ENCODE results near the gene ASTL. TPM values are rescaled to one million over a fixed set of nuclear protein-coding genes. Genes with fewer than 3 reads are reported as not detected.

Gene ASTL
- total and polyA plus RNA-seq, 4 donors: 0.27 to 0.33 (median 0.28) TPM; not detected in 1

DNA sequence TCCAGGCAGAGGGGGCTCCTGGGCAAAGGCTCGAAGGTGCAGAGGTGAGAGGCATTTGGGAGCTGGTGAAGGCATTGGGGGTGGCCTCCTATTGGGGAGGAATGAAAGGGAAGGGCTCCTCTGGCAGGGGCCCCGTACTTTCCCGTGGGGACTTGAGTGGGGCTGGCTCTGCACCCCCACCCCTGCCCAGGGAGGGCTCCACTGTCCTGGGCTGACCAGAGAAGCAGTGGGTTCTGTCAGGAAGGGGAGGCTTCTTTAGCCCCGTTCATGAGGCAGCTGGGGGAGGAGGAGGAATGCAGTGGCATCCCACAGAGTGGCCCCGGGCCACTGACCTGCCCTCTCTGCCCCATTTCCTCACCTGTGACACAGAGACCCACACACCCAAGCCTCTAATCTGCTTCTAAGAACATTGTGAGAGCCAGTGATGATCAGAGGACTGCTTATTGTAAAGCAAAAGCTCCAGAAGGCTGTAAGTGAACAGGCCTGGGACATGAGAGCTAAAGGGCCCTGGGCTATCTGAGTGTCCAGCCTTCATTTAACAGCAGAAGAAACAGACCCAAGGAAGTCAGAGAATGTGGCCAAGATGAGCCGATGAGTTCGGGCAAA lies 65.0 kb downstream of the ASTL start:
- Histone ChIP-seq H3K4me1 (ENCODE audit: control insufficient read depth, insufficient read depth, low read length) (peaks cover 19% of the 10 kb centered on the region), H3K27ac (ENCODE audit: low read depth, low read length) (no peak overlapping the region)
- 94% methylated on average over 5 of the region's 7 CpGs for WGBS (ENCODE audit: insufficient coverage)

More for the DNA sequence above, 65.0 kb downstream of the ASTL start:
- H3K36me3 ChIP-seq (ENCODE audit: control insufficient read depth, insufficient read depth, low read length): no peaks in the 10 kb centered on the region
- no peak for DNase-seq (ENCODE audit: low read depth in 4 of 6, low spot score in 6 of 6)
- peaks cover 3% of the 10 kb centered on the region for H3K9me3 ChIP-seq (ENCODE audit: control insufficient read depth, insufficient read depth, low read length)
- no peaks in the 10 kb centered on the region for H3K27me3 ChIP-seq (ENCODE audit: control insufficient read depth, insufficient read depth, low read length)
- H3K4me3 ChIP-seq (ENCODE audit: low read depth, low read length): no peak overlapping the region

Other genes starting within 250 kb of the ASTL start
- gene ANKRD36C, start 146.7 kb downstream of the ASTL start, total RNA-seq: 100 to 1,000 TPM; 113 to 144 TPM
- 10 to 100 TPM; 17.6 to 25.5 TPM for gene ANKRD36C, start 146.7 kb downstream of the ASTL start, polyA plus RNA-seq (ENCODE audit: insufficient read length in 2 of 2)
- gene GPAT2, start 103.6 kb downstream of the ASTL start, total RNA-seq: under 1 TPM; 0.79 to 0.83 TPM
- 1 to 10 TPM; 2.9 to 3.4 TPM for gene GPAT2, start 103.6 kb downstream of the ASTL start, polyA plus RNA-seq (ENCODE audit: insufficient read length in 2 of 2)
- under 1 TPM; 0.79 to 0.88 TPM for gene ADRA2B, start 21.9 kb downstream of the ASTL start, total RNA-seq
- gene ADRA2B, start 21.9 kb downstream of the ASTL start, polyA plus RNA-seq (ENCODE audit: insufficient read length in 2 of 2): under 1 TPM; 0.25 to 0.44 TPM
- gene DUSP2, start 6.9 kb upstream of the ASTL start, total RNA-seq: 1 to 10 TPM; 5.2 to 7.3 TPM
- gene DUSP2, start 6.9 kb upstream of the ASTL start, polyA plus RNA-seq (ENCODE audit: insufficient read length in 2 of 2): 10 to 100 TPM in 1 of 2 donors, 1 to 10 TPM in 1; 8.5 to 10.7 TPM
- gene STARD7, start 70.3 kb upstream of the ASTL start, total RNA-seq: 100 to 1,000 TPM; 141 to 162 TPM
- gene STARD7, start 70.3 kb upstream of the ASTL start, polyA plus RNA-seq (ENCODE audit: insufficient read length in 2 of 2): 100 to 1,000 TPM; 133 to 152 TPM
- gene TMEM127, start 127.5 kb upstream of the ASTL start, total RNA-seq: 10 to 100 TPM; 21.2 to 25.0 TPM
- 10 to 100 TPM; 62.0 to 64.3 TPM for gene TMEM127, start 127.5 kb upstream of the ASTL start, polyA plus RNA-seq (ENCODE audit: insufficient read length in 2 of 2)
- gene CIAO1, start 127.7 kb upstream of the ASTL start, total RNA-seq: 10 to 100 TPM; 74.2 to 79.4 TPM
- 10 to 100 TPM; 74.5 to 77.3 TPM for gene CIAO1, start 127.7 kb upstream of the ASTL start, polyA plus RNA-seq (ENCODE audit: insufficient read length in 2 of 2)
- 10 to 100 TPM; 63.5 to 78.8 TPM for gene SNRNP200, start 167.0 kb upstream of the ASTL start, total RNA-seq
- 100 to 1,000 TPM; 146 to 166 TPM for gene SNRNP200, start 167.0 kb upstream of the ASTL start, polyA plus RNA-seq (ENCODE audit: insufficient read length in 2 of 2)
- gene ITPRIPL1, start 186.8 kb upstream of the ASTL start, total RNA-seq: 1 to 10 TPM; 2.3 to 7.5 TPM
- 1 to 10 TPM; 1.4 to 2.2 TPM for gene ITPRIPL1, start 186.8 kb upstream of the ASTL start, polyA plus RNA-seq (ENCODE audit: insufficient read length in 2 of 2)
- gene NCAPH, start 197.3 kb upstream of the ASTL start, total RNA-seq: 1 to 10 TPM; 7.2 to 9.0 TPM
- gene NCAPH, start 197.3 kb upstream of the ASTL start, polyA plus RNA-seq (ENCODE audit: insufficient read length in 2 of 2): 10 to 100 TPM; 10.5 to 12.5 TPM